Stimulated activated CD8-positive, alpha-beta memory T cell treated with anti-CD3 and anti-CD28 coated beads, Interleukin-4, amount 100 ng/mL, for 48 hours (primary cell): ENCODE results near the gene PRR7.

ENCODE experiments used
- DNase-seq: peaks from one replicate; pipeline ENCODE4 v3.0.0-alpha.2; 2020

The PRR7 gene

DNA sequence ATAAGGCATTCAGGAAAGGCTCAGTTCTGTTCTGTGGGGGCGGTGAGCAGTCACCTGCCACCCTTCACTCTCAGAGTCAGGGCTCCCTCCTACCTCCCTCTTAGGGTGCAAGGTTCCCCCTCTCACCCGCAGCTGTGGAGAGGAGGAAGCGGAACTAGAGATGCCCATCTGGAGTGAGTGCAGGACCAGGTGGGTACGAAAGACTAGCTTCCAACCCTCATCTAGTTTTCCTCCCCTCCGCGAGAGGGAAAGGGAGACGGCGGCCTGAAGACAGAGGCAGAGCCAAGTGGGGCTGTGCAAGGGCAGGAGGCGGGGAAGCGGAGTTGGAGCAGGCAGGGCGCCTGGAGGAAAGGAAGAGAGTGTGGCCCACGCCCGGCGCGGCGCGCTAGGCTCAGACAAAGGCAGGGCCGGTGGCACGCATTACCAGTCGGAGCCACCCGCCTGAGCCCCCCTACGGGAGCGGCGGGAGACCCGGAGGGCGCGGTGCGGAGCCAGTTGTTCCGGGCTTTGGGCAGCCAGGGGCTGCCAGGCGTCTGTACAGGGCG is 7.3 kb downstream of the PRR7 start:
- DNase-seq, result no peak

DNA sequence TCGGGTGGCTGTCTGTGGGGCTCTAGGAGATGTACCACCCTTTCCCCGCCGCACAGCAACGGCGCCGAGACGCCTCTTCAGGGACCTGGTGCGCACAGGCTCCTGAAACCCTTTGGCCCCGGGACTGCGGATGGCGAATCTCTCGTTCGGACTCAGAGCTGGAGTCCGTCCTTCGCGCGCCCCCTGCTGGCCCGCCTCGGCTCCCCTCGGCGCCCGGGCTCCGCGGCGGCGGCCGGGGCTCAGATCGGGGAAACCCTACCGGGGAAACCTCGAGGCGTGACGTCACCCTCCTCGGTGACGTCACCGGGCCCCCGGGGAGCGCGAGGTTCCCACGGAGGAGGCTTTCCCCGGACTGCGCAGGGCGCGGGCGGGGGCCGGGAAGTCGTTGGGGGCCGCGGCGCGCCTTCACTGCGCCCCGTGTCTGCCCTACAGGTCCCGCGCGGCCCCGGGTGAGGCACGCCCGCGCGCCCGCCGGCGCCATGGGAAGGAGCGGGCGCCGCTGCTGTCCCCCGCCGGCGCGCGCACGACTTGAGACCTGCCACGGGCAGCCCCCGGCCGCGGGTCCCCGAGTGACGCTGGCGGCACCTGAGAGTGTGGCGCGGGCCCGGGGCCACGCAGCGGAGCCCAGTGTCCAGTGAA is 7.9 kb downstream of the PRR7 start:
- DNase-seq, result peak; percentile 99

DNA sequence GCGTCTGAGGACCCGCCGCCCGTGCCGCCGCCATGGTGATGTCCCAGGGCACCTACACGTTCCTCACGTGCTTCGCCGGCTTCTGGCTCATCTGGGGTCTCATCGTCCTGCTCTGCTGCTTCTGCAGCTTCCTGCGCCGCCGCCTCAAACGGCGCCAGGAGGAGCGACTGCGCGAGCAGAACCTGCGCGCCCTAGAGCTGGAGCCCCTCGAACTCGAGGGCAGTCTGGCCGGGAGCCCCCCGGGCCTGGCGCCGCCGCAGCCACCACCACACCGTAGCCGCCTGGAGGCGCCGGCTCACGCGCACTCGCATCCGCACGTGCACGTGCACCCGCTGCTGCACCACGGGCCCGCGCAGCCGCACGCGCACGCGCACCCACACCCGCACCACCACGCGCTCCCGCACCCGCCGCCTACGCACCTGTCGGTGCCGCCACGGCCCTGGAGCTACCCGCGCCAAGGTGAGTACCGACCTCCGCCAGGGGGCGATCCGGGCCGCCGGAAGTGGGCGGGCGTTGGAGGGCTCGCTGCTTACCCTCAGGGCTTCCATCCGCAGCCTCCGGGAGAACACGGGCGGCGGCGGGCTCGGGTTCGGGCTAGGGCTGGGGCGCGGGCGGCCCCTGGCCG is 8.5 kb downstream of the PRR7 start:
- peak; percentile 96 for DNase-seq

DNA sequence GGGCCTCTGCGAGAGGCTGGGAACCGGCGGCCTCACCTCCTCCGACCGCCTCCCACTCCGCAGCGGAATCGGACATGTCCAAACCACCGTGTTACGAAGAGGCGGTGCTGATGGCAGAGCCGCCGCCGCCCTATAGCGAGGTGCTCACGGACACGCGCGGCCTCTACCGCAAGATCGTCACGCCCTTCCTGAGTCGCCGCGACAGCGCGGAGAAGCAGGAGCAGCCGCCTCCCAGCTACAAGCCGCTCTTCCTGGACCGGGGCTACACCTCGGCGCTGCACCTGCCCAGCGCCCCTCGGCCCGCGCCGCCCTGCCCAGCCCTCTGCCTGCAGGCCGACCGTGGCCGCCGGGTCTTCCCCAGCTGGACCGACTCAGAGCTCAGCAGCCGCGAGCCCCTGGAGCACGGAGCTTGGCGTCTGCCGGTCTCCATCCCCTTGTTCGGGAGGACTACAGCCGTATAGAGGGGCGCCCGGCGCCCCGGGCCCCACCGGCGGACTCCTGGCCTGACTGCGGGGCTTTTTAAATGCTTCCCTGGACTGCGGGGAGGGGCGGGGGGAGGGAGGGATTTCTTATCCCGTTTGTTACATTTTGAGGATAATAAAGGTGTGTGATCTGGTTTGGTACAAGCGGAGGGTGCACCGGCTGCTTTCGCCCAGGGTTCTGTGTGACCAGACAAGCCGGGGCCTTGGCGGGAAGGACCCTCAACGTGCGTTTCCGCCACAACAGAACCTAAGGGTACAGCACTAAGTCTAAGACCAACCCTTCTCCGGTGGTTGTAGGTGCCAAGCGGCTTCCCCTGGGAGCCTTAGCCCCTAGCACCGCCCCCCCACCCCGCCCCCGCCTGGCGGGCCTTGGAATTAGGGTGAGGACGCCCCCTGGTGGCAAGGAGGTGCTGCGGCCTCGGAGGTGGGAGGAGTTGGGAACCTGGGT is 9.3 kb downstream of the PRR7 start:
- peak; percentile 99 for DNase-seq

DNA sequence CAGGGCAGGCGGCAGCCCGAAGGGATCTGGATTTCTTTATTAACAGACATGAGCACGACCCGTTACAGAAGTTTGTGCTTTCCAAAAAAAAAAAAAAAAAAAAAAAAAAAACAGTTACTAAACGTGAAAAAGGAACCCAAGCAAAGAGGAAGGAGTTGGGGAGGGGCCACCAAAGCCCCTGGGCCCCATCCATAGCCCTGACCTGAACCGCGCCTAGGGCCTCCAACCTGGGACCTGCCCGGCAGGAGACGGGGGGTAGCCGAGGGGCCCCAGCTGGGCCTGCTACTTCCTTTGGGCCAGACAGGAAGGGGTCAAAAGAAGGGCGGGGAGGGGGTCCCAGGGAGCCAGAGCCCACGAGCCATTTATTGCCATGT is 10.0 kb downstream of the PRR7 start:
- DNase-seq, result no peak

DNA sequence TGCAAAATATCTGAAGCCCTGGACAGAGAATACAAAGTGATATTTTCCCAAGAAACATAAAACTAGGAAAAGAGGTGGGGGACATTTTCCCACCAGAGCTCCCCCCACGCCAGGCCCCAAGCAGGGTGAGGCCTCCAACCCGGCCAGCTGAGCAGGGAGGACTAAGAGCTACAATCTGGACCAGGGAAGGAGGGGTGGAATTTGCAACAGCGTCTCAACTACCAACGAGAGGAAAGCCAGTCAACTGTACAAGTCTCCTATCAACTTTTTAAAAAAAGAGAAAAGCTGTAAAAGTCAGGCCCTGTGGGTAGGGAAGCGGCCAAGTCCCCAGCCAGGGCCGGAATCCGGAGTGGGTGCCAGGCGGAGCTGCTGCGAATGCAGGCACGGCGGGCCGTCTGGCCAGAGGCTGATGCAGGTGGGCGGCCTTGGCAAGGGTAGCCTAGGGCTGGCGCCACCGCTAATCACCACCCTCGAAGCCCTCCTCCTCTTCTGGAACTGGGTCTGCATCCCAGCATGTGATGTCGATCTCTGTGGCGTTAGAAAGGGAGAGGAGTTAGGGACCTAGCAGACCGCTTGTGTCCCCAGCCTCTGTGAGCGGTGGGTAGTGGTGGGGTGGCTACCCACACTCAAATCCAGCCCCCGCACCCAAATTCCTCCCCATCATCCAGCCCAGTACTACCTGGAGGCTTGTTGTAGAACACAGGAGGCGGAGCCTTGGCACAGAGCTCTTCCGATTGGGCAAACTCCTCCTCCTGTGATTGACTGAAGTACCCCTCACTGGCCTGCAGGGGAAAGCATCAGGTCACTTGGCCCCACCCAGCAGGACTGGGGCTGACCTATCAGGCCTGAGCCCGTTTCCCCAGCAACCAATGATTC is 10.6 kb downstream of the PRR7 start:
- peak; percentile 72 for DNase-seq

DNA sequence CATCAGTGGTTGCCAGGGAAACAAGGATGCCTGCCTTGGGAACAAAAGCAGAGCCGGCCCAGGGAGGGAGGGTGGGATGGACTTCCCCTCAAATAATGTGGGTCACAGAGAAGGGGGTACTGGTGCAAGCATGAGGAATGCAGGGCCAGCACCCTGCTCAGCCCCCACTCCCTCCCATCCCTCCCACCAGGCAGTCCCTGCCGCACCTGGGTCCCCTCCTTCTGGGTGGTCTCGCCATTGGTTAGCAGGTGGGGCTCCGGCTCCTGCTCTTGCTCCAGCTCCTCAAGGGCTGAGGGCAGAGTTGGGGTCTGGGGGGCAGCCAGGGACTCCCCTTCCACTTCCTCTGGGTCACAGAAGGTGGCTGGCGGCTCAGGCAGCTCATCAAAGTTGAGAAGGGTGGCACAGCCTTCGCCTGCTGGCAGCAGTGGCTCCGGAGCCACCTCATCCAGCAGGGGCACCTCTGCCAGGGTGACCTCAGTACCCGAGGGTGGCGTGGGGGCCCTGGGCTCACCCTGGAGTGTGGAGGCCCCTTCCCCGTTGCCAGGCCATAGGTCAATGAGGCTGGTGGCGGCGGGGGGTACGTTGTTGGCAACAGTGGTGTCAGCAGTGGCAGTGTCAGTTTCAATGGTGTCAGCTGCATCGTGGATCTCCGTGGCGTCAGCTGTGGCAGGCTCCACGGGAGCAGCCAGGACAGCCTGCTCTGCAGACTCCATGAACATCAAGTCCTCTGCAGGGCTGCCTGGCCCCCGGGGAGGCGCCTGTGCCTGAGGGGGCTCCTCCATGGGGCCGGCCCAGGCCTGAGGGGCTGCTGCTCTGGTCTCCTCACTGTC is 11.5 kb downstream of the PRR7 start:
- DNase-seq, result no peak

DNA sequence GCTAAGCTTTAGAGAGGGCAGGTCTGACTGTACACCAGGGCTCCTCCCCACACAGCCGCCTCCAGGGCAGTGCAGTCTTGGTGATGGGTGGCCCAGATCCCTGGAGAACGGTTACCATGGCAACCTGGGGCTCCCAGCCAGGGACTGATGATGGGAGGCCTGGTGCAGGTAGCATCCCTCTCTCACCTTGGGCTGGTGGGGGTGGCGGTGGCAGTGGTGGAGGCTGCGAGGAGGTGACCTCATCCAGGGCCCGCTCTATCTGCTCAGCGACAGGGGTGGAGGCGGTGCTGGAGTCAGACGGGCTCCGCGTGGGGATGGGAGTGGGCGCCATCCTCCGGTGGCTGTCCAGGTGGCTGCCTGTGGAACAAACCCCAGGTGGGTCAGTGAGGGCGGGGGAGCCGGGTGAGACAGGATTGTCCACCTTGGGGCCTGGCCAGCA is 12.3 kb downstream of the PRR7 start:
- DNase-seq, result no peak

DNA sequence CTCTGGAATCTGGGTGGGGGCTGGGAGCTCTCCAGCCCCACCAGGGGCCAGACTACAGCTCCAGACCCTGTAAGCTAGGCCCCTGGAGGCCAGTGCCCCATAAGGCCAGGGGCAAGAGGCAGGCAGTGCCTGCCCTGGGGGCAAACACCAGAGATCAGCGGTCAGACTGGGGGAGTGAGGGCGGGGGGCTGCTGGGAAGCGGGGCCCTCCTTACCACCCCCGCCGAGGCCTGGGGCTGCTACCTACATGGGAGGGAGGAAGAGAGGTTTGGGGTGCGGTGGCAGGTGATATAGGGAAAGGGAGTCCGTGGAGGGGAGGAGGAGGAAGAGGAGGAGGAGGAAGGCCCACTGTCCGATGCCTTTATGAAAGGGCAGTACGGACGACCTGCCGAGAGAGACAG is 12.7 kb downstream of the PRR7 start:
- DNase-seq, result no peak

DNA sequence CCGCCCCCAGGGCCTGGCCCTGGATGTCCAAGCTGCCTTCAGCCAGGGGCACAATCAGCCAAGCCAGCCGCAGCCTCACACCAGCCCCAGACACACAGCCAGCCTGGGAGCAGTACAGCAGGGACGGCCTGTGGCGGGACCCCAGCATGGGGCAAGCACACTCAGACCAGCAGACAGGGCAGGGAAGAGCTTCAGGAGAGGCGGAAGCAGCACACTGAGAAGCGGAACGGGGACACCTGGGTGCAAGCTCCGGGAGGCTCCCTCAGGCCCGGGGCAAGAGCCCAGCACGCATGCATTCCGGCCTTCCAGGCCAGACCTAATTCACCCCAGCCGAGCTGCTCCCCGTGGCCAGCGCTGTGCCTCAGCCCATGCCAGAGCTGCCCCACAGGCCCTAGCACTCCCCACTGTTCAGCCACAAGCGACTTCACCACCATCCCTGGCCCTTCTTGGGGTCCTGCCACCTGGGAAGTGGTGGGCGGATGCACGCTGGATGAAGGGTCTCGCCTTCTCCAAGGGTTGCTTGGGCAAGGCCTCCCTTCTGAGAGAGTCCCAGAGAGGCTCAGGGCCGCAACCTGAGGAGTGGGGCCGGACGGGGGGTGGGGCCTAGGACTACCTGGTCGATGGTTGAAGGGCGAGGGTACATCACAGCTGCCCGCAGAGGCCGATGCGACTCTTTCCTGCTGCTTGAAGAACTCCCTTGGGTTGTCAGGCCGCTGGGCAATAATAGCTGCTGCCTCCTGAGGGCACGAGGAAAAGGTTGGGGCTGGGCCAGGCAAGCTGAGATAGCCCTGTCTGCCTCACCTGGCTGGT is 13.4 kb downstream of the PRR7 start:
- DNase-seq, result no peak

DNA sequence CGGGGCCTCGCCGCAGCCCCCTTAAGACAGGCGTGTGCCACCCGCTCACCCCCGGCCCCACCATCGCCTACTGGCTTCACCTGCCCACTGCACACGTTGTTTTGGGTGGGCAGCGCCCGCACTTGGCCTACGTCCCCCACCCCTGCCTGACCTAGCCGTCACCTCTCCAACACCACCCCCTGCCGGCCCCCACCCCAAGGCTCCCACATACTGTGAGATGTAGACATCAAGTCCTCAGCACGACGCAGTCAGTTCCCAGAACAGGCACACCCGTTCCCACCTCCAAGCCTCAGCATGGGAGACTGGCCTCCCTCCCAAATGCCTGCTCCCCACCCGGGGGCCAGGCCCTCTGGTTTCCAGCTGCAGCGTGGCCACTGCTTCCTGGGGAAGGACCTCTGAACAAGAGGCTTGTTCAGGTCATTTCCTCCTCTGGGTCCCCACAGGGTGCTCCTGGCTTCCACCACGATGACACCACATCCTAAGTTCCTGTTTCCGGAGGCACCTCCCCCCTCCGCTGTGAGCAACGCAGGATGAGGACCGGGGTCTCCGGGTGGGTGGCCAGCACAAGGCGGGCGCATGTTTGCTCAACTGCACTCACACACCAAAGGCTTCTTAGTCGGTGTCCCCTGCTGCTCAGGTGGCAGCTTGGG is 15.5 kb downstream of the PRR7 start:
- DNase-seq, result no peak

DNA sequence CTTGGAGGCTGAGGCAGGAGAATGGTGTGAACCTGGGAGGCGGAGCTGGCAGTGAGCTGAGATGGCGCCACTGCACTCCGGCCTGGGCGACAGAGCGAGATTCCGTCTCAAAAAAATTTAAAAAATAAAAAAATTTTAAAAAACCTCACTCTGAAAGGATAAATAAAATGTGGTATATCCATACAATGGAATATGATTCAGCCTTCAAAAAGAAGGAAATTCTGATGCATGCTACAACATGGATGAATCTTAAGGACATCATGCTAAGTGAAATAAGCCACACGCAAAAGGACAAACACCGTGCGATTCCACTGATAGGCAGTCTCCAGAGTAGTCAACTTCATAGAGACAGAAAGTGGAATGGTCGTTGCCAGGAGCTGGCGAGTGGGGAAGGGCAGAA is 18.4 kb downstream of the PRR7 start:
- DNase-seq, result no peak

DNA sequence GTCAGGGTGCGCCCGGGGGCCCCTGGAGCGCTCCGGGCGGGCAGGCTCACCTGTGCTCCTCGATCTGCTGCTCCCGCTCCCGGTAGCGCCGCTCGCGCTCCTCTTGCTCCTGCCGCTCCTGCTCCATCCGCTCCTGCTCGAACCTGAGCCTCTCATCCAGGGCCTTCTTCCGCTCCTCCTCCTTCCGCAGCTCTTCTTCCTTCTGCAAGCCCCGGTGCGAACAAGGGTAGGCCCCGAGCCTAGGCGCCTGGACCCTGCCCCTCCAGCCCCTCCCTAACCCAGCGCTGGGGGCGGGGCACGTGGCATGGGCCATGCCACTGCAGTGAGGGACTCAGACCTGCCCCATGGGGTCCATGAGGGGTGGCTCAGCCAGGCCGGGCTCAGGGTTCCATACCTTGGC is 20.2 kb downstream of the PRR7 start:
- DNase-seq, result no peak

DNA sequence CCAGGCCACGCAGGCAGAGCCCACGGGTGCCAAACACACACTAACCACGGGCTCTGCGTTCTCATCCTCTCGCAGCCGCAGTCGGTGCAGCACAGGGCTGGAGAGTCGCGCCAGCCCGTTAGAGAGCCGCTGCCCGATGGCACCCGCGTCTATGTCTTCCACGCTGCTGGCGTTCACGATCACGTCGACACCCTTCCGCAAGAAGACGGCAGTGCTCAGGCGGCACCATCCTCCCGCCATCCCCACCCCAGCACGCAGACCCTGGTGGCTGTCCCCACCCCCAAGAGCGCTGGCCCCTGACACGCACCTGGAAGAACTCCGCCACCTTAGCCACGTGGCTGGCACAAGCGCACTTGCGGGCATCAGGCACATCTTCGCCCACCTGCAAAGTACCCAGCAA is 20.8 kb downstream of the PRR7 start:
- no peak for DNase-seq

DNA sequence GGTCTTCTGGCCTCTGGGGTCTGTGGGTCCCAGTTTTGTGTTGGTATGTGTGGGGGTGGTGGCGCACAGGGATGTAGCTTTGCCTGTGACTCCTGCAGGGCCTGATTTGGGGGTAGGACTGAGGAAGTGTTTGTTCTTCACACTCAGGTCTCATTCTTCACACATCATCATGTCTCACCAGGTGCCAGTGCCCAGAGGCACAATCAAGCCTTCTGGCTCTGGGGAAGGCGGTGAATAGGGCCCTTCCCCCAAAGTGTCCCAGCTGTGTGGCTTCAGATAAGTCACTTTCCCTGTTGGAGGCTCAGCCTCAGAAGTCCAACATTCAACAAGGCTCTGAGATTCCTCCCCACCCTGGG is 21.7 kb downstream of the PRR7 start:
- DNase-seq, result no peak

DNA sequence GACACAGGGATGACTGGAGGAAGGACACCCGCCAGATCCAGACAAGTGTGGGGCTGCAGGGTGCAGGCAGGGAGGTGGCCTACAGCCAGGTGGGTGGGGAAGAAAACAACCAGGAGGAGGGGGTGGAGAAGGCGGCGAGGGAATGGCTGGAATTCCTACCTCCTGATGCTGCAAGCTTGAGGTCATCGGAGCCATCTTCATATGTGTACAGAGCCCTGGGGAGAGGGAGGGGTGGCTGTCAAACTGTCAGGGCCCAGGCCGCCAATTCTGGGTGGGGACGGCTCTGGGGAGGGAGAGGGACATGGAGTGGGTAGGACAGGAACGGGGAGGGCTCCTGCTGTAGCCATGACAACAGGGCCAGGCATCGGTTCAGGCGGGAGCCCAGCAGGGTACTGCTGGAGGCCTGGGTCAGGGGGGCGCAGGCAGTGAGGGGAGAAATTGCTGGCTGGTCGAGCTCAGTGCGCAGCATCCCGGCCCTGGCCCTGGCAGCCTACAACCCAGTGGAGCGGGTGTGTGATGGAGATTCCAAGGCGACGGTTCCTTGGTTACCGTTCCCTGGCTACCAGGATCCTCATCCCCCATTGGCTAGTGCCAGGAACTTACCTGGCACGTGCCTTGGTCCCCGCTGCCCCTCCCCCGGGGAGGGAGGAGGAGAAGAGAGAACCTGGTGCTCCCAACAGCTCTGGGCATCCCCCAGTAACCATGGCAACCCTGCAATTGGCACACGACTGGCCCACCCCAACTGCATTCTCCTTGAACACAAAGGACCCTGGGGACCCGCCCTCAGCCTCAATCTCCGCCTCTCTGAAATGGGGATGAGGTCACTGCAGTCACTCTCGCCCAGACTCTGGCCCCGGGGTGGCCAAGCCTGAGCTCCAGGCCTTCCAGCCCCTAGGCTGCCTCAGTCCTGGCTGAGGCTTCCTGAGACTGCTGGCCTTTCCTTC is 22.3 kb downstream of the PRR7 start:
- no peak for DNase-seq

DNA sequence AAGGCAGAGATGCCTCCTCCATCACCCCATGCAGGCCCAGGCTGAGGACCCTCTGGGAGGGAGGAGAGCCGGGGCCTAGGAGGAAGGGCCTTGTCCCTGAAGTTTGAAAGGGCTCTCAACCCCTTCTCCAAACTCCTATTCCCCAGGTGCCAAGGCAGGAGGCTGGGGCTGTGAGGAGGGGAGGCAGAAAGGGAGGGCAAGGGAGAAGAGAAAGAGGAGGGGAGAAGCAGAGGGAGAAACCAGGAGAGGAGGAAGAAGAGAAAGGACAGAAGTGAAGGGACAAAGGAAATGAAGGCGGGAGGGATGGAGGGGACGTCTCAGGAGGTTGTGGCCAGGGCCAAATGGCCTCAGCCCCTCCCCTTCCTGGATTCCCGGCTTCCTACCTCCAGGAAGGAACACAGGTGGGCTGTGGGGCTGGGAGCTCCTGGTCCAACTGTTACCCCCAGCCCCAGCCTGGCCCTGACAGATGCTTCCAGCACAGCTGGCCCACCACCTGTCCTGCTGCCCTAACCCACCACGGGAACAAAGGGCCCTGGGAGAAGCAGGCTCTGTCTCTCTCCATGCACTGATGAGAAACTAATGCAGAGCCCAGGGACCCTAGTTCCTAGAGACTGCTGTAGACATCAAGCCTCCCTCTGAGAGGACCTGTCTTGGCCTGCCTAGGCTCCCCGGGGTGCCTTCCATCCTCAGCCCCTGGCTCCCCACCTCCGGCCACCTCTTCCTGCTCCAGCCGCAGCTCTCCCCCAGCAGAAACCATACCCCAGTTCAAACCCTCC is 23.3 kb downstream of the PRR7 start:
- no peak for DNase-seq

DNA sequence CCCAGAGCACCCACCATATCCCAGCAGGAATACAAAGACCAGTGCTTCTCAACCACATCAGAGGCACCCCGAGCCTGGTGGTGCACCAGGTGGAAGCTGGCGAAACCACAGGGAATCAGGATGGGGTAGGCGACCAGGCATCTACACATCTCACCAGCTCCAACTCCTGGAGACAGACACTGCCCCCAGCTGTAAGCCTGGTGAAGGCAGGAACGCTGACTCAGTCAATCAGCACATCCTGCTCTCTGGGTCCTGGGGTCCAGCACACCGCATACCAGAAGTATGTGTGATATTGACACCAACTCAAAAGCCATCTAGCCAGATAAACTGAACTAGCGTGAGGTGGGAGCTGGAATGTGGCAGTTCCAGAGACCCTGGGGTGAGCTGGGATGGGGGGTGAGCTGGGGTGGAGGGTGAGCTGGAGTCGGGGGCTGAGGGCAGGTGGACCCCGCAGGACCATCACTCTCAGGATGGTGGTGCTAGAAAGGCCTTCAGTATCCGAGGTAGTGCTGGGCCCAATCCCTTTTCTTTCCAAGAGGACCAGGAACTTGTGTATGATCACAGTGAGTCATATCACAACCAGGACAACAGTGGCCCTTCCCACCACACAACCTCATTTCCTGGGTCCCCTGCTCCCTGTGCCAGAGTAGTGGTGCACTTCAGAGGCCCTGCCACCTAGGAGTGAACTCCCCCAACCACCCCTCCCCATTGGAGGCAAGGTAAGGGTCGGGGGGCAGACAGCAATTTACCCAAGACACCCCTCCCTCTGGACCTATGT is 24.3 kb downstream of the PRR7 start:
- no peak for DNase-seq
